NCI-H146 treated with DMSO at 0.1 percent for 48 hours (cell line): ENCODE measurements around the gene GLT6D1.

ENCODE experiments used
- DNase-seq: peaks from one replicate; lab custom pipeline; 2025; ENCODE audit not compliant: unreplicated experiment; lab: John Stamatoyannopoulos, UW

GLT6D1 gene

DNA sequence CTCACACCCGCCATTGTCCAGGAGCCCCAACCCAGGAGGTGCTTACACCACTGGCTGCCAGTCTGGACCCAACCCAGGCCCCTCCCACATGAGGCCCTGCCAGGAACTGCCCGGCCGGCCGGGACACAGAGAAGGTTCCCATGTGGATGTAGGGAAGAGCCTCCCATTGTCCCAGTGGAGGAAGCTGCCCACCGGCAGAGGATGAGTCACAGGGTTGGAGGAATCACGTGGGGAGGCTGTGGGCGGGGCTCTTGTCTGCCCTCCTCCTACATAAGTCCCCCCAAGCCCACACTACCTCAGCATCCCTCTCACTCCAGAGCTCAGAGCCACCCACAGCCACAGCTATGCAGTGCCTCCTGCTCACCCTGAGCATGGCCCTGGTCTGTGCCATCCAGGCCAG is 51.7 kb downstream of the GLT6D1 start:
- DNase-seq = no peak

DNA sequence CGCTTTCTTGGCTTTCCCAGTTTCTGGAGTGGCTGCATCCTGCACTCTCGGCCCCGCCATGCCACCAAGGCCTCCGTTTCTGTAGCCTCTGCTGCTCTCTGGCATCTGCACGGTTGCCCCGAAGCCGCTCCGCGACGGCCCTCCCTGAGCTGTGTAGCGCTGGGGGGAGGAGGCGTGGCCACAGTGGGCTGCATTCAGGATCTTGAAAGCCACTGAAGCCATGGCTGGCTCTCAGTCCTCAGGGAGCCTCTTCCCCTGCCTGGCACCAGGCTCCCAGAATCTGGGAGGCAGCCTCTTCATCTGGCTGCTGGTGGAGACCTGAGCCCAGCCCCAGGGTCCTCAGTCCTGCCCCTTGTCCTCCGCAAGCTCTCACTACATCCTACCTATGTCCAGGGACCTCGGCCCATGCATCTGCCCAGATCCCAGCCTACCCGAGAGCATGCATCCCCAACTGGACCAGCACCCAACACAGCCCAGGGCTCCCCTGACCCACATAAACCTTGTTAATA is 52.7 kb downstream of the GLT6D1 start:
- no peak for DNase-seq

DNA sequence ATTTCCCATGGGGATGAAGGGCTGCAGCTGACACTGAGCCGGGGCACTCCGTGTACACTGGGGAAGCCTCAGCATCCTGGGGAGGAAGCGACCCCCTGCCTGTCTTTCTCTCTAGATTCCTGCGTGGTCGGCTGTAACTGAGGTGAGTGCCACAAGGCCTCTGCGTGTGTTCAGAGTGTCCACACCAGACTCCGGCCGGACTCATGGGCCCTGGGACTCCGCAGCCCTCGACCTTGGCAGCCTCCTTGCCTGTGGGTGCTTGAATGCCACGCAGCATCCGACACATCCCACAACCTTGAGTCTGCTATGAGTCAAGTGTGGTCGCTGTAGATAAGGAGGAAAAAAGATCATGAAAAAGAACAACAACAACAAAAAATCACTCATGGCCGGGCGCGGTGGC is 54.4 kb downstream of the GLT6D1 start:
- no peak for DNase-seq

DNA sequence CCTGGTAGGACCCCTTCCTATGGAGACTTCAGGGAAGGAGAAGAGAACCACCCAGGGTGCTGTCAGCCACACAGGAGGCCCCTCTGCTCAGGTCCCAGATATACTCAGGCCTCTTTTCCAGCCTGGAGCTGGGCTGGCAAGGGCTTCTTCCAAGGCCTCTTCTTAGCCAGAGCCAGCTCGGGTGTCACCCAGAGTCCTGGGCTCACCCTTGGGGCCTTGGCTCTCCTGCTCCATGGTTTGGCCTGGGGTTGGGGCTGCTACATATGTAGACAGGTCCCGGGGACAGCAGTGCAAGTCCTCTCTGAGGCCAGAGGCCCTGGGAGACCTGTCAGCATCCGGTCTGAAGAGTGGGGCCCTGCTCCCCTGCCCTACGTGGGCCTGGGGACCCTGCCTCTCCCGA is 55.0 kb downstream of the GLT6D1 start:
- DNase-seq = no peak

DNA sequence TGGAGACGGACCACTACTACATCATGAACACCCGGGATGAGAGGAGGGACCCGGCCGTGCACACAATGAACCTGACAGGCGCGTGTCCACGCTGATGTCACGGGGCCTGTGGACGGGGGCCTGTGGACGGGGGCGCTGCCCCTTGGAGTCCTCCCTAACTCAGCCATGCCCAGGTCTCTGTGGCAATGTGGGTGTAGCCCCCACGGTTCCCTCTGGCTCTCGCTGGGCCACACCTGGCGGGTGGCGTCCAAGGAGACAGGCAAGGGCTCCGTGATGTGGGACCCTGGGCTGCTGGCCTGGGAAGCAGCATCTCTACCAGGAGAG is 55.7 kb downstream of the GLT6D1 start:
- no peak for DNase-seq

DNA sequence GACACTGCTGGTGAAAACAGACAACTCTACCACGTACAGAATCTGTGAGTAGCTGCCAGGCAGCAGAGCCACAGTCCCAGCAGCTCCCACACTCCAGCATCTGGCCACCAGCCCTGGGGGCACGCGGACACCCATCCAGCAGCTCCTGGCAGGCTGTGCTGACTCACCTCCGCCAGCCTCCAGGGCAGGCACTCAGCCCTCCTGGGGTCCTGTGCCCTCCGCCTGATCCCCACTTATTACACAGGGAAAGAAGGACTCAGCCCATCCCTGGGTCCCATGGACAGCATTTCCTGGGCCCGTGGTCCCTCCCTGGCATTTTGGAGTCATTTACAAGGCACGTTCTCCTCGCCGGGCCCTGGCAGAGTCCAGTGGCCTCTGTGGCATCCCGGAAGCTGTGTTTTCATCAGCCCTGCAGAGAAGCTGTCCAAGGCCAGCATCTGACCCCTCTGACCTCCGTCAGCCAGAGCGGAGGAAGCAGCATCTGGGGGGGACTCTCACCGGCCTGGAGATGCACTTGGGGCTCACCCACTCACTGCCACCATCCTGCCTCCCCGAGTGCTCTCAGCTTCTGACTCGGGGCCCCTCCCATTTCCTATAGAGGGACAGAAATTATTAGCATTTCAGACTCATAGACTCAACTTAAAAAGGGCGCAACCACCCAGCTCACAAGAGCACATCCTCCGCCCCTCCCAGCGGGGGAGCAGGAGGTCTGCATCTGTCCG is 56.2 kb downstream of the GLT6D1 start:
- no peak for DNase-seq

DNA sequence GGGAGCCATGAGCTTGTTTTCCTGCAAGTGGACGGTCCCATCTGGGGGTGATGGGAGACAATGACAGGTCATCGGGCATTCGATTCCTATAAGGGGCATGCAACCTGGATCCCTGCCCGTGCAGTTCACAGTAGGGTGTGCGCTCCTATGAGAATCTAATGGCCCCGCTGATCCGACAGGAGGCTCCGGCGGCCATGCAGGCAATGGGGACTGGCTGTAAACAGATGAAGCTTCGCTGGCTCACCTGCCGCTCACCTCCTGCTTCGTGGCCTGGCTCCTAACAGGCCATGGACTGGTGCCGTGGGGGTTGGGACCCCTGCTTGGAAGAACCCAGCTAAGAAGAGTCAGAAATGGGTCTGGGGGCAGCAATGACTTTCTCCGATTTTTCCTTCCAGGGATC is 56.8 kb downstream of the GLT6D1 start:
- DNase-seq = no peak

DNA sequence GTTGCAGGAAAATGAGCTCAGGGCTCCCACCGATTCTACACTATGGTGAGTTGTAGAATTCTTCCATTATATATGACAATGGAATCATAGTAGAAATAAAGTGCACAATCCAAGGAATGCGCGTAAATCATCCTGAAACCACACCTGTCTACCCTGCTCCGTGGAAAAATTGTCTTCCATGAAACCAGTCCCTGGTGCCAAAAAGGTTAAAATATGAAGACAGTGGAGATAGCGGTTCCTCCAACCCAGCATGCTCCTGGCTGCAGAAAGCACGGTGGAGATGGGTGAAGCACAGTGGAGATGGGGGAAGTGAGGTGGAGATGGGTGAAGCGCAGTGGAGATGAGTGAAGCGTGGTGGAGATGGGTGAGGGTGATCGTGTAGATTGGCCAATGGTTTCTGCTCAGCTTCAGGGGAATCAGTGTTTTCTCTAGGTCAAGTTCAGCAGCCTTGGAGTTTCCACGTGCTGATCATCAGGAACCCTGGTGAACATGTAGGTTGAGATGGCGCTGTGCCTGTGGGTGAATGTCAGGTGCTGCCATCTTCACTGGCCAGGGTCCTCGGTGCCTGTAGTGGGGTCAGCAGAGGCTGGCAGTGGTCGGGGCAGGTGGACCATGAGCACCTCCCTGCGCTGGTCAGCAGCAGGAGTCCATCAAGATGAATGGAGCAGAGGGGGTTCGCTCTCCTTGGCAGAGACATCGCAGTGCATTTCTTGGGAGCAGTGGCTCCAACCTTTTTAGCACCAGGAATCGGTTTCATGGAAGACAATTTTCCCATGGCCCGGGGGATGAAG is 57.5 kb downstream of the GLT6D1 start:
- DNase-seq = no peak

DNA sequence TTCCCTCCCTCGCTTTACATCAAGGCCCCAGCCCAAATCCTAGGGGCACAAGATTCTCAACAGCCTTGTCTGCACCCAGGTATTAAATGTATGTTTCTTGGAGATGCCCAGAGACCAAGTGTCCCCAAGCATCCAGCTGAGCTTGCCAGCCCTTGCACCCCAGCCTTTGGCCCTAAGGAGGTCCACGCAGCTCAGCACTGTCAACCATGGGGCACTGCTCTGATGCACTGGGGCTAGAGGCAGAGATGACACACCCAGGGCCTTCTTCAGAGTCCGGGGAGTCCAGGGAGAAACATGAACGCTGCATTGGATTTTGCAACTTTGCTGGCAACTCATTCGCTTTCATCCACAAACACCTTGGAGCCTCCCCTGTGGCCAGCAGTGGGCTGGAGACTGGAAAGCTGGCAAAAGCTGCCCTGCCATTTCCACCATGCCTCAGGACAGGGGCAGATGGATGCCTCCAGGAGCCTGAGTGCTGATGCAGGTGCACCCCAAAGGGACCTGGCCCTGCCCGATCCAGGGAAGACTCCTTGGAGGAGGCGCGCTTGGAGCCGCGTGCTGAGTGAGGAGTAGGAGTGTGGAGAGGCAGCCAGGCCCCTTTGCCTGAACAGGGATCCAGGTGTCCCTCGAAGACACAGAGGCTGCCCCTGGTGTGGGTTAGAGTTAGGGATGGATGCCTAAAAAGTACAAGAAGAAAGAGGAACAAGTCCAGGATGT is 58.5 kb downstream of the GLT6D1 start:
- DNase-seq = no peak

DNA sequence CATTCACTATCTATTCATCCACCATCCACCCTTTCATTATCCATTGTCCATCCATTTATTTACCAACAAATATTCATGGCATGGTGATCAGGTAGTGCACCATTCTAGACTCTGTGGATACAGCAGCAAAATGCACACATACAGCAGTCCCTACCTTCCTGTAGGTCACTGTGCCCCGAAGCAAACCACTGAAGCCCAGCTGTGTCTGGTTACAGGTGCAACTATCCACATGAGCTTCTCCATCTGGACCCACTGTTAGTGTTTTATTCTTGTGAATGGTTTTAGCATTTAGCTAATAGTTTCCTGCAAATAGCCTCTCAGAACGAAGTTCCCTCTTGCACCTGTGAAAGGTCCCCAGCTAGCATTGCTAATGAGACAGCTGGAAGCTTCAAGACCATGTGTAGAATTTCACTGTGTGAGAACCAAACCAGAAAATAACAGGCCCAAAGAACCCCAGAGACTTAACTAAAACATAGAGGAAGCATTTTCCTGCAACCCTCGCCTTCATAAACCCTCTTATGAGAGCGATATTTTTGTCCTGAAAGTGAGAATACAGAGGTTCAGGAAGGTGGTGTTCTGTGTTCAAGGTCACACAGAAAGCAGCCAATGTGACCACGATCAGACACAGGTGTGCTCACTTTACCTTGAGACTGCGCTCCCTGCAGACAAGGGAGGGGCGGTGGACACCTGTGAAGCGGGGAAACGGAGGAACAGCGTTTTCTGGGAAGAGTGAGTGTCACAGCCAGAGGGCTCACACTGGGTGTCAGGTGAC is 59.3 kb downstream of the GLT6D1 start:
- no peak for DNase-seq

DNA sequence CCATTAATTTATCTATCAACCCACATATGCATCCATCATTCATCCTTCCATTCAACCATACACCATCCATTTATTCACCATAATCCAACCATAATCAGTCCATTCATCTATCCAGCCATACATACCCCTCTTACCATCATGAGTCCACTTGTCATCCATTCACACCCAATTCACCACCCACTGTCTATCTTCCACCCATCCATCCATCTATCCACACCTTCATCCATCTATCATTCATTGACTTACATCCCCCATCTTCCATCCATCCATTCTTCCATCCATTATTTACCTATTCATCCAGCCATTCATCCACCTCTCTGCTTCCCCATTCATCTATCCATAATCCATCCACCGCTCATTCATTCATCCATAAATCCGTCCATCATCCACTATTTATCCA is 60.0 kb downstream of the GLT6D1 start:
- DNase-seq = no peak

DNA sequence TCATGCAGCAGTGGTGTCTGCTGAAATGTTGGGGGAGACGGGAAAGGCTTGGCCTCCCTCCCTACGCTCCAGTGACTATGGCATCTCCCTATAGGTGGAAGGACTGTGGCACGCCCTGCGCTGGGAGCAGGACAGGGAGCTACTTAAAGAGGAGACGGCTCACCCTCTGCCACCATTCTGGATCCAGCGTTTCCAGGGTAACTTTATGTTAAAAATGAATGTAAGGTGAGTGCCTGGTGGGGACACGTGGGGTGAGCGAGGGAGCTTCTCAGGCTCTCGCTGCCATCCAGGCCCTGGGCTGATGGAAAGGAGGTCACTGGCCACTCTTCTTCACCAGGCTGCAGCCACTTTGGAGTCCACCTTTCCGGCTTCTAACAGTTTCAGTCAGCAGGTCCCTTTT is 62.1 kb downstream of the GLT6D1 start:
- DNase-seq = no peak

DNA sequence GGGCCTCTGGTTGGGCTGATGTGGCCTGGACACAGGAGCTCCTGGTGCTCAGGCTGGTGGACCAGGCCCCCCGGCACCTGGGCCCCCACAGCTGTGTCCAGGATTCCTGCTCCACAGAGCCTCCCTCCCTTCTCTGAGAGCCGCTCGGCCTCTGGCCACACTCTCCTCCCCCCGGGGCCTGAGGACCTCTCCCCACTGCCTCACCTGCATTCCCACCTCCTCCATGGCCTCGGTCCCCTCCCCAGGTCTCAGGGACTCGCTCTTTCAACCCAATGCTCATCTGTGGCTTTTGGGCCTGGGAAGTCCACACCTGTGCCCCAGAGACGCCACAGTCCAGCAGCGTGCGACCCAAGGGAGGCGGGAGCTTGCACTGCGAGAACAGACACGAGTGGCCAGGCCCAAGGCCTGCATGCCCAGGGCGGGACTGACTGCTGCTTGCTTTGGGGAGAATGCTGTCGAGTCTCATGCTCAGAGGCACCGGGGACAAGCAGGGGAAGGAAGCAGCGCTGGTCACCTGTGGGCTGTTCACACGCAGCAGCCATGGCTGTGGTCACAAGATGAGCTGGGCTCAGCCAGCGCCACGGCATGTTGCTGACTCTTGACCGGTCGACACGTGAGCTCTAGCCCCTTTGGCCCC is 63.2 kb downstream of the GLT6D1 start:
- no peak for DNase-seq

DNA sequence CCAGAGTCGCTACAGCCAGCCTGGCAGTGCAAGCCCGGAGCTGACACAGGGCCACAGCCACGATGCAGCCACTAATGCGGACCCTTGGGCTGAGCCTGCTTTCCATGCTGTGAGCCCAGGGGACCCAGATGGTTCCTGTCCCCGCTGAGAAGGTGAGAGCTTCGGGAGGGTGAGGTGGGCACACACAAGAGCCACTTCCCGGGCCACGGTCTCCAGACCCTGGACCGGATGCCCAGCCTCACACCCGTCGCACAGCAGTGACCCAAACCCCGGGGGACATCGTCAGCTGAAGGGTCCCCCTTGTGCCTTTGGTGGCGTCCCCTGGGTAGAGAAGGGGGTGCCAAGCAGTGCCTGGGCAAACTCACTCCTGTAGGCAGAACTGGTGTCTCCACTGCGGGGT is 64.4 kb downstream of the GLT6D1 start:
- no peak for DNase-seq

DNA sequence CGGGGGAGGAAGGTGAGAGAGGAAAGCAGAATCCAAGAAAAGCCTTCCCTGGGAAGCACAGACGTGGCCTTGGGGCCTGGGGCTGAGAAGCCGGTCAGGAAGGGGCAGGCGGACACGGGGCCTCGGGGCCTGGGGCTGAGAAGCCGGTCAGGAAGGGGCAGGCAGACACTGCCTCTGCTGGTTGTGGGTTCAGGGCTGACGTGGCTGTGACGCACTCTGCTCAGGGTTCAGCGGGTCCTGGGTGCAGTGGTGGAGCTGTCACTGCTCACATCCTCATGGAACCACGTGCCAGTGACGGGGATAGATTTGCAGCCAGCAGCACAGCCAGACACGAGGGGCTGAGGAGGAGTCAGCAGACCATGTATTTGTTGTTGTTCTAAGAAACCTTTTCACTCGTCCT is 65.0 kb downstream of the GLT6D1 start:
- no peak for DNase-seq
